Testis (tissue), 3 donors: Measurements from ENCODE around the gene MACROD2. TPM values are rescaled to one million over a fixed set of nuclear protein-coding genes. Genes with fewer than 3 reads are reported as not detected.

Experiments
- DNase-seq: peaks from one replicate; pipeline ENCODE4 v3.0.0-alpha.2; 2019
- H3K27ac ChIP-seq, 2 donors: fragments of 200-600 bp; sonication (generic); one replicate each; pipeline ENCODE4 v1.5.1; 2019
- H3K27me3 ChIP-seq: fragments of 200-600 bp; sonication (generic); one replicate; pipeline ENCODE4 v1.5.1; 2019
- H3K36me3 ChIP-seq: fragments of 200-600 bp; sonication (generic); one replicate; pipeline ENCODE4 v1.5.1; 2017; ENCODE audit warnings: low read depth; ENCODE audit errors: missing control alignments
- H3K4me1 ChIP-seq: fragments of 200-600 bp; sonication (generic); one replicate; pipeline ENCODE4 v1.5.1; 2019
- H3K4me3 ChIP-seq, 2 donors: fragments of 200-600 bp; sonication (generic); one replicate each; pipeline ENCODE4 v1.5.1; 2017 to 2019
- H3K9me3 ChIP-seq: fragments of 200-600 bp; sonication (generic); one replicate; pipeline ENCODE4 v1.5.1; 2017
- POLR2A ChIP-seq: fragments of 450-650 bp; IDR thresholded peaks from one replicate; pipeline ENCODE4 v1.6.1; 2017; ENCODE audit warnings: antibody characterized with exemption, mild to moderate bottlenecking, moderate library complexity
- WGBS, 2 donors: methylation state at CpG; one replicate each; pipeline ENCODE4 v1.1.5; 2018; 5-methylcytosine and 5-hydroxymethylcytosine counted together
- intact Hi-C: fragments of 100-400 bp; cut with DNase I; formaldehyde crosslinking; loops from one replicate; pipeline ENCODE4 v1.15.1; 2023; ENCODE audit warnings: low total_unique reads
- polyA plus RNA-seq: library from polyadenylated mRNA; stranded (reverse); fragments of 350-450 nt; fragmentation: Illumina TruSeq; extraction: RNeasy Lipid Tissue Mini Kit (QIAGEN cat#74804); gene quantifications from one replicate; pipeline ENCODE4 v1.2.3, GENCODE V29; 2014; ENCODE audit warnings: low read depth, low replicate concordance; ENCODE audit not compliant: insufficient read depth
- total RNA-seq, 2 donors: library from RNA; depleted of rRNA; stranded (reverse); fragments of >200 nt; gene quantifications; one replicate each; pipeline ENCODE4 v1.2.3, GENCODE V29; 2016
- TF ChIP-seq, protein P1 (sequence below), 3 experiments: fragments of 450-650 bp in 2 of 3; fragments of 200-600 bp in 1 of 3; sonication (generic) in 1 of 3; IDR thresholded peaks; one replicate each; pipeline ENCODE4 v1.5.1; 2016 to 2019; ENCODE audit warnings: antibody characterized with exemption in 3 of 3, mild to moderate bottlenecking in 2 of 3, moderate library complexity in 1 of 3

The MACROD2 gene
- total and polyA plus RNA-seq, 3 donors from 2014 or later = 12.6 to 20.6 (median 16.8) TPM

DNA sequence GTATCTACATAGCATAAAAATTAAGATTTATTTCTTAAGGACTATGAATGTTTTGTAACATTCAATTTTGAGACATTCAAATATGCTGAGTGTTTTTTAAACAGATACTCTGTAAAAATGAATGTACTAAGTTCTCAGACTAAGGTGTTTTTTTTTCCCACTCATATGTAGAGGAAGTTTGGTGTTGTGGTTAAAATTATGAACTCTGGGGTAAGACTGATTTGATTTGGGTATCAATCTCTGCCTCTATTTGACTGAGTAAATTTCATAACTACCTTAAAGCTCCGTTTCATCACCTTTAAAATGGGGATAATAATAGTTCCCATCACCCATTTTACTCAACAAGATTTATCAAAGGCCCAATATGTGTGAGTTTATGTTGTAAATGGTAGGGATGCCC, 728.7 kb downstream of the MACROD2 start:
- intact Hi-C loops = no loop called here
- Histone ChIP-seq H3K9me3 (no peaks in the 10 kb centered on the region), H3K36me3 (no peaks in the 10 kb centered on the region), H3K27me3 (no peaks in the 10 kb centered on the region), H3K4me1 (no peaks in the 10 kb centered on the region), H3K4me3 (no peak overlapping the region), H3K27ac (no peak overlapping the region)
- TF ChIP-seq, protein P1, sequence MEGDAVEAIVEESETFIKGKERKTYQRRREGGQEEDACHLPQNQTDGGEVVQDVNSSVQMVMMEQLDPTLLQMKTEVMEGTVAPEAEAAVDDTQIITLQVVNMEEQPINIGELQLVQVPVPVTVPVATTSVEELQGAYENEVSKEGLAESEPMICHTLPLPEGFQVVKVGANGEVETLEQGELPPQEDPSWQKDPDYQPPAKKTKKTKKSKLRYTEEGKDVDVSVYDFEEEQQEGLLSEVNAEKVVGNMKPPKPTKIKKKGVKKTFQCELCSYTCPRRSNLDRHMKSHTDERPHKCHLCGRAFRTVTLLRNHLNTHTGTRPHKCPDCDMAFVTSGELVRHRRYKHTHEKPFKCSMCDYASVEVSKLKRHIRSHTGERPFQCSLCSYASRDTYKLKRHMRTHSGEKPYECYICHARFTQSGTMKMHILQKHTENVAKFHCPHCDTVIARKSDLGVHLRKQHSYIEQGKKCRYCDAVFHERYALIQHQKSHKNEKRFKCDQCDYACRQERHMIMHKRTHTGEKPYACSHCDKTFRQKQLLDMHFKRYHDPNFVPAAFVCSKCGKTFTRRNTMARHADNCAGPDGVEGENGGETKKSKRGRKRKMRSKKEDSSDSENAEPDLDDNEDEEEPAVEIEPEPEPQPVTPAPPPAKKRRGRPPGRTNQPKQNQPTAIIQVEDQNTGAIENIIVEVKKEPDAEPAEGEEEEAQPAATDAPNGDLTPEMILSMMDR (IDR thresholded peaks at IDR 0.05) = no peak
- no peak for TF ChIP-seq POLR2A
- WGBS, 2 donors = 85 to 97% methylated on average over 1 of the region's 1 CpG
- DNase-seq = no peak

DNA sequence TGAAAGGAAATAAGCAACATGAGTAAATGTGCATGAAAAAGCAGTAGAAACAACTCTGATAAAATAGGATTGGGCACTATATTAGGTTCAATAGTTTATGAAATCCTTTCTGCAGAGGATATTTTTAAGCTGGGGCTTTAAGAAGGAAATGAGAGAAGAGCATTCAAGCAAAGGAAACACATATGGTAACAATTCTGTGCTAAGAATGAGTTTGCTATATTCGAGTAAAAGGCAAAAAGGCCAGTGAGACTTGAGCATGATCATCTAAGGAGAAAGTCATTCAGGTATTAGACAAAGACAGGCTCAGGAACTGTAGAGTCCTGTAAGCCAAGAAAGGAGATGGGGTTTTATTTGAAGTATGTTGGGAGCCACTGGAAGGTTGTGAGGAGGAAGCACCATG, 729.2 kb downstream of the MACROD2 start:
- TF ChIP-seq, protein P1 (IDR thresholded peaks at IDR 0.05) = no peak
- no peak for TF ChIP-seq POLR2A
- H3K27ac ChIP-seq = no peak overlapping the region
- H3K9me3 ChIP-seq = no peaks in the 10 kb centered on the region
- H3K27me3 ChIP-seq = no peaks in the 10 kb centered on the region
- no peak overlapping the region for H3K4me3 ChIP-seq
- intact Hi-C loops = no loop called here
- no peak for DNase-seq
- 70 to 83% methylated on average over 1 of the region's 1 CpG for whole genome bisulfite sequencing, 2 donors
- H3K4me1 ChIP-seq = no peaks in the 10 kb centered on the region
- H3K36me3 ChIP-seq = no peaks in the 10 kb centered on the region

DNA sequence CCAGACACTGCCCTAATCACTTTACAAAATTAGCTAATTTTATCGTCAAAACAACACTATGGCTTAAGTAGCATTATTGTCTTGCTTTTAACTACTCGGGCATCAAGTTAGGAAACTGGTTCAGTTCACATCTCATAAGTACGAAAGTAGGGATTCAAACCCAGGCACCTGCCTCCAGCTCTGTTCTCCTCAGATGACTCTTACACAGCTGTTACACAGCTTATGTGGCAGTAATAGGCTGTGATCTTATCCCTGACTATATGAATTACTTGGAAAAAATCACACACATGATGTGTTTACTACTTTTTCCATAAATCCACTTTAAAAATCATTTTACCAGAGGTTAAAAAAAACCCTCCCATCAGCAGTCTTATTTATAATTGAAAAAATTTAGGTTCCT, 731.3 kb downstream of the MACROD2 start:
- TF ChIP-seq POLR2A = no peak
- TF ChIP-seq, protein P1 (IDR thresholded peaks at IDR 0.05) = no peak
- WGBS, 2 donors = 96 to 99% methylated on average over 3 of the region's 3 CpGs

DNA sequence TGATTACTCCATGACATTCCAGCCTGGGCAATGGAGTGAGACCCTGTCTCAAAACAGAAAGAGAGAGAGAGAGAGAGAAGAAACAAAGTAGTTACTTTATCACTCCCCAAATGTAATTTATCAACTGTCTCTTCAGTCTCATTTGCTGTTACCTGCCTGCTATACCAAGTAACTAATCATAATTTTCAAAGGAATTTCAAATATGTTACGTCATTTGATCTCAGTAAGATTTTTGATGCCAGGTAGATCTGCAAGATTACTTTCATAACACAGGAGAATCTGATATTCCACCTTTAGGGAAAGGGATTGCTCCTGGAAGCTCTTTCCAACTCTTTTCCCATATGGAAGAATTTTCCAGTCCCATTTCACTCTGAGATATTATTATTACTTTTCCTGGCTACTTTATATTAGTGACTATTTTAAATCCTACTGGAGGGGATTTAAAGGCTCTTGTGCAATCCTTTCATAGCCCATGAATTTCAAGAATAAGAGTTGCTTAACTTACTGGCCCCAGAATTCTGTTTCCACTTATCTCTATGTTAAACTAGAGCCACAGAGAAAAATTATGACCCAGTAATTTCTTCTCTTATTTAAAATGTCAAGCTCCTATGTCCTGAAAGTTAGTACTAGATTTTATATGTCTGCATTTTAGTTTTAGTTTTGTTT, 732.3 kb downstream of the MACROD2 start:
- TF ChIP-seq POLR2A = no peak
- TF ChIP-seq, protein P1 (IDR thresholded peaks at IDR 0.05) = no peak
- 96 to 97% methylated on average over 1 of the region's 1 CpG for WGBS, 2 donors
- H3K4me1 ChIP-seq = no peaks in the 10 kb centered on the region
- intact Hi-C loops = no loop called here
- H3K4me3 ChIP-seq = no peak overlapping the region
- no peaks in the 10 kb centered on the region for H3K27me3 ChIP-seq
- no peak overlapping the region for H3K27ac ChIP-seq
- no peaks in the 10 kb centered on the region for H3K9me3 ChIP-seq
- H3K36me3 ChIP-seq = no peaks in the 10 kb centered on the region
- no peak for DNase-seq

More for the DNA sequence above, 731.3 kb downstream of the MACROD2 start:
- Histone ChIP-seq H3K4me3 (no peak overlapping the region), H3K36me3 (no peaks in the 10 kb centered on the region), H3K27me3 (no peaks in the 10 kb centered on the region), H3K9me3 (no peaks in the 10 kb centered on the region), H3K27ac (no peak overlapping the region), H3K4me1 (no peaks in the 10 kb centered on the region)
- no peak for DNase-seq
- intact Hi-C loops = no loop called here

DNA sequence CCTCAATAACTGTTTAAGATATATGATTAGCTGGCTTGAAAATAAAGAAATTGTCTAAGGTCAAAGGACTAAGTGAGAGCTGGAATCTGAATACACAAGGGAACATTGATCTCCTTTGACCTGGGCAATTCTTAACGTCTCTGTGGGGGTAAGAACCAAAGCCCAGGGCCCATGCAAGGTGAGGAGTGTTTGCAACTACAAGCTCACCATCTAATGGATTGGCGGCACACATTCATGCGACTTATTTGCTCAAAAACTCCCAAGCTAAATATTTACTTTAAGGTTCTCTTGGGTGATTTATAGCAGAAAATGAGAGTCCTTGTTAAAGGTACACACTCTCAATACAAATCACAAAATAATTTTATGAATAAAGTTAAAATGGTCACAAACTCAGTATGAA, 734.1 kb downstream of the MACROD2 start:
- intact Hi-C loops = no loop called here
- Histone ChIP-seq H3K9me3 (no peaks in the 10 kb centered on the region), H3K4me3 (no peak overlapping the region), H3K27me3 (no peaks in the 10 kb centered on the region), H3K36me3 (no peaks in the 10 kb centered on the region), H3K27ac (no peak overlapping the region), H3K4me1 (no peaks in the 10 kb centered on the region)
- 79 to 81% methylated on average over 3 of the region's 3 CpGs for WGBS, 2 donors
- TF ChIP-seq POLR2A = no peak
- TF ChIP-seq, protein P1 (IDR thresholded peaks at IDR 0.05) = no peak
- DNase-seq = no peak
